Fibroblast of the aortic adventitia (primary cell): ENCODE measurements around the gene BTBD7. TPM values are rescaled to one million over a fixed set of nuclear protein-coding genes. Genes with fewer than 3 reads are reported as not detected.
"Not testable (repeated sequence)": the region's sequence is repeated elsewhere in the genome, so short reads cannot be mapped to it uniquely, and the experiment has no call there.

Experiments
- DNase-seq: peaks from one replicate; pipeline ENCODE4 v3.0.0-alpha.2; 2010; ENCODE audit warnings: low read depth
- H3K4me3 ChIP-seq: 2 replicates; pipeline ENCODE4 v1.5.1; 2011; ENCODE audit warnings: low read depth, mild to moderate bottlenecking, control low read depth, low read length, moderate library complexity
- total RNA-seq: library from RNA; depleted of rRNA; stranded (reverse); fragments of >200 nt; gene quantifications from 2 replicates; pipeline ENCODE4 v1.2.3, GENCODE V29; 2012; ENCODE audit warnings: low replicate concordance
- TF ChIP-seq, protein P1 (sequence below): IDR thresholded peaks from 2 replicates; pipeline ENCODE4 v1.5.1; 2011; ENCODE audit warnings: mild to moderate bottlenecking, low read length, control low read depth, inconsistent platforms; ENCODE audit not compliant: insufficient read depth

BTBD7 gene
- total RNA-seq, 1 donor, result 38.0 TPM

- DNase-seq, result peak; percentile 22
- H3K4me3 ChIP-seq, result no peak overlapping the region
- TF ChIP-seq, protein P1, sequence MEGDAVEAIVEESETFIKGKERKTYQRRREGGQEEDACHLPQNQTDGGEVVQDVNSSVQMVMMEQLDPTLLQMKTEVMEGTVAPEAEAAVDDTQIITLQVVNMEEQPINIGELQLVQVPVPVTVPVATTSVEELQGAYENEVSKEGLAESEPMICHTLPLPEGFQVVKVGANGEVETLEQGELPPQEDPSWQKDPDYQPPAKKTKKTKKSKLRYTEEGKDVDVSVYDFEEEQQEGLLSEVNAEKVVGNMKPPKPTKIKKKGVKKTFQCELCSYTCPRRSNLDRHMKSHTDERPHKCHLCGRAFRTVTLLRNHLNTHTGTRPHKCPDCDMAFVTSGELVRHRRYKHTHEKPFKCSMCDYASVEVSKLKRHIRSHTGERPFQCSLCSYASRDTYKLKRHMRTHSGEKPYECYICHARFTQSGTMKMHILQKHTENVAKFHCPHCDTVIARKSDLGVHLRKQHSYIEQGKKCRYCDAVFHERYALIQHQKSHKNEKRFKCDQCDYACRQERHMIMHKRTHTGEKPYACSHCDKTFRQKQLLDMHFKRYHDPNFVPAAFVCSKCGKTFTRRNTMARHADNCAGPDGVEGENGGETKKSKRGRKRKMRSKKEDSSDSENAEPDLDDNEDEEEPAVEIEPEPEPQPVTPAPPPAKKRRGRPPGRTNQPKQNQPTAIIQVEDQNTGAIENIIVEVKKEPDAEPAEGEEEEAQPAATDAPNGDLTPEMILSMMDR, result no peak
Measured at GRCh38 chr14:93239869-93240677, 92.8 kb downstream of the BTBD7 start.

DNA sequence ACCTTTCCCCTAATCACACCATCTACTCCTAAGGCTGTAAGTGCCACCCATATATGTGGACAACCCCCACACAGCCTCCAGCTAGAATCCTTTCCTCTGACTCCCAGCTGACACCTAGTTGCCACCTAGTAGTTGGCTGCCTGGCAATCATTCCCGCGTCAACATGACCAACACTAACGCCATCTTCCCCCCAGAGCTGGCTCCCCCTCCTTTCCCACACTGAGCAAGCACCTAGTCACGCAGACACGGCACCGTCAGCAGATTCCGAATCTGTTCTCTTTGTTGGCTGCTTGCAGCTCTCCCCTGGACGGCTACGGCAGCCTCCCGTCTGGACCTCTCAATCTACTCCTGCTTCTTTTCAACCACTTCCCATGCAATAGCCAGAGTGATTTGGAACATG lies 98.0 kb downstream of the BTBD7 start:
- H3K4me3 ChIP-seq, result no peak overlapping the region
- DNase-seq, result peak; percentile 74
- TF ChIP-seq, protein P1, result no peak

- H3K4me3 ChIP-seq, DNase-seq: not testable (repeated sequence)
Measured at GRCh38 chr14:93233078-93233477, 99.8 kb downstream of the BTBD7 start.

GRCh38 chr14:93232159-93232558 lies 100.7 kb downstream of the BTBD7 start:
- peak overlapping the region; percentile 76 for H3K4me3 ChIP-seq
- DNase-seq, result no peak
- TF ChIP-seq, protein P1, result no peak

- TF ChIP-seq, protein P1, result no peak
- DNase-seq, result peak; percentile 60
- peak overlapping the region; percentile 76 for H3K4me3 ChIP-seq
Measured at GRCh38 chr14:93231129-93231979, 101.5 kb downstream of the BTBD7 start.

GRCh38 chr14:93230539-93230938 lies 102.3 kb downstream of the BTBD7 start:
- DNase-seq, result no peak
- TF ChIP-seq, protein P1, result no peak
- no peak overlapping the region for H3K4me3 ChIP-seq

DNA sequence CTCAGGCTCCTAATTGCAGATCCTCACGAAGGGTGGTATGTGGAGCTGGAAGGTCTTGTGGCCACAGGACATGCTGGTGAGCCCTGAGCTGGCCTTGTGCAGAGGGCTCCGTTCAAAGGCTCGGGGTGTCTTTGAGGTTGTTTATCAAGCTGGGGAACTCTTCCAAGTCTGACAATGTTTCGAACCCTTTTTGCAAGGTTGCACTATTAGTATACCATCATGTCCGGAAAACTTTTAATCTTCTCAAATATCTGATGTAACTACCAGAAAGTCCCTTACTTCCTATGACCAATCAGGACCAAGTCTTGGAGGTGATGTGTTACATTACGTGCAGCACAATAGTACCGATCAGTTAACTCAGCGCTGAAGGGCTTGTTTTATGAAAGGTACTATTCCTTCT lies 104.3 kb downstream of the BTBD7 start:
- TF ChIP-seq, protein P1, result no peak
- H3K4me3 ChIP-seq, result no peak overlapping the region

More for the DNA sequence above, 104.3 kb downstream of the BTBD7 start:
- no peak for DNase-seq
